DOHH2 (cell line): ENCODE results near the gene FETUB.

Source experiments
- H3F3A ChIP-seq: fragments of 200-600 bp; sonication (generic), shearing (Covaris generic); 2 replicates; pipeline ENCODE4 v1.6.0; 2016; ENCODE audit warnings: antibody characterized with exemption, mild to moderate bottlenecking; ENCODE audit not compliant: control insufficient read depth, insufficient read depth
- H3K27ac ChIP-seq: fragments of 200-600 bp; sonication (generic); 2 replicates; pipeline ENCODE4 v1.5.1; 2014; ENCODE audit warnings: low read depth, mild to moderate bottlenecking, low read length, moderate library complexity
- H3K27me3 ChIP-seq: fragments of 200-600 bp; sonication (generic); 2 replicates; pipeline ENCODE4 v1.6.1; 2014; ENCODE audit warnings: mild to moderate bottlenecking, low read length, mixed read lengths; ENCODE audit not compliant: control insufficient read depth
- H3K36me3 ChIP-seq: fragments of 200-600 bp; sonication (generic); 2 replicates; pipeline ENCODE4 v1.6.1; 2014; ENCODE audit warnings: mild to moderate bottlenecking, low read length, moderate library complexity, mixed read lengths; ENCODE audit not compliant: control insufficient read depth
- H3K4me1 ChIP-seq: fragments of 200-600 bp; sonication (generic); 2 replicates; pipeline ENCODE4 v1.6.1; 2014; ENCODE audit warnings: mild to moderate bottlenecking, low read length, mixed read lengths; ENCODE audit not compliant: control insufficient read depth
- H3K4me2 ChIP-seq: fragments of 200-600 bp; sonication (generic); 2 replicates; pipeline ENCODE4 v1.6.0; 2014; ENCODE audit warnings: mild to moderate bottlenecking, low read length, moderate library complexity
- H3K4me3 ChIP-seq: fragments of 200-600 bp; sonication (generic); 2 replicates; pipeline ENCODE4 v1.5.1; 2014; ENCODE audit warnings: mild to moderate bottlenecking, low read length, mixed read lengths
- H3K79me2 ChIP-seq: fragments of 200-600 bp; sonication (generic); 2 replicates; pipeline ENCODE4 v1.6.1; 2014; ENCODE audit warnings: mild to moderate bottlenecking, low read length, mixed read lengths; ENCODE audit not compliant: control insufficient read depth
- H3K9me2 ChIP-seq: fragments of 200-600 bp; sonication (generic); replicated peaks from 2 replicates; pipeline ENCODE4 v1.6.1; 2014; ENCODE audit warnings: mild to moderate bottlenecking, low read length, mixed read lengths; ENCODE audit not compliant: control insufficient read depth
- H3K9me3 ChIP-seq: fragments of 200-600 bp; sonication (generic); 2 replicates; pipeline ENCODE4 v1.6.1; 2014; ENCODE audit warnings: antibody characterized with exemption, low read length, mixed read lengths; ENCODE audit not compliant: control insufficient read depth, insufficient read depth
- H4K20me1 ChIP-seq: fragments of 200-600 bp; sonication (generic); 2 replicates; pipeline ENCODE4 v1.6.0; 2014; ENCODE audit warnings: low read depth, mild to moderate bottlenecking, antibody characterized with exemption, low read length, moderate library complexity; ENCODE audit not compliant: control insufficient read depth, insufficient read depth
- EZH2phosphoT487 ChIP-seq: fragments of 200-600 bp; sonication (generic); IDR thresholded peaks from 2 replicates; pipeline ENCODE4 v1.6.1; 2017; ENCODE audit warnings: borderline replicate concordance, mild to moderate bottlenecking, antibody characterized with exemption, low read length, moderate library complexity, mixed read lengths
- TF ChIP-seq, protein P1 (sequence below): fragments of 200-600 bp; sonication (generic); IDR thresholded peaks from one replicate; pipeline ENCODE4 v1.5.1; 2014; ENCODE audit warnings: antibody characterized with exemption, mild to moderate bottlenecking, low read depth, low read length; ENCODE audit not compliant: poor library complexity, severe bottlenecking

FETUB gene

GRCh38 chr3:186637686-186638085 lies 2.5 kb upstream of the FETUB start:
- Histone ChIP-seq H3K27ac (no peak overlapping the region), H3K4me1 (peaks cover 14% of the 10 kb centered on the region), H4K20me1 (no peaks in the 10 kb centered on the region), H3K27me3 (no peaks in the 10 kb centered on the region), H3K36me3 (no peaks in the 10 kb centered on the region), H3K4me2 (no peak overlapping the region), H3K9me3 (peaks cover 4% of the 10 kb centered on the region; the same call in 1 of the 2 replicates), H3F3A (no peaks in the 10 kb centered on the region), H3K4me3 (no peak overlapping the region), H3K9me2 (no peaks in the 10 kb centered on the region), H3K79me2 (no peaks in the 10 kb centered on the region)
- TF ChIP-seq, protein P1, sequence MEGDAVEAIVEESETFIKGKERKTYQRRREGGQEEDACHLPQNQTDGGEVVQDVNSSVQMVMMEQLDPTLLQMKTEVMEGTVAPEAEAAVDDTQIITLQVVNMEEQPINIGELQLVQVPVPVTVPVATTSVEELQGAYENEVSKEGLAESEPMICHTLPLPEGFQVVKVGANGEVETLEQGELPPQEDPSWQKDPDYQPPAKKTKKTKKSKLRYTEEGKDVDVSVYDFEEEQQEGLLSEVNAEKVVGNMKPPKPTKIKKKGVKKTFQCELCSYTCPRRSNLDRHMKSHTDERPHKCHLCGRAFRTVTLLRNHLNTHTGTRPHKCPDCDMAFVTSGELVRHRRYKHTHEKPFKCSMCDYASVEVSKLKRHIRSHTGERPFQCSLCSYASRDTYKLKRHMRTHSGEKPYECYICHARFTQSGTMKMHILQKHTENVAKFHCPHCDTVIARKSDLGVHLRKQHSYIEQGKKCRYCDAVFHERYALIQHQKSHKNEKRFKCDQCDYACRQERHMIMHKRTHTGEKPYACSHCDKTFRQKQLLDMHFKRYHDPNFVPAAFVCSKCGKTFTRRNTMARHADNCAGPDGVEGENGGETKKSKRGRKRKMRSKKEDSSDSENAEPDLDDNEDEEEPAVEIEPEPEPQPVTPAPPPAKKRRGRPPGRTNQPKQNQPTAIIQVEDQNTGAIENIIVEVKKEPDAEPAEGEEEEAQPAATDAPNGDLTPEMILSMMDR: no peak
- TF ChIP-seq EZH2phosphoT487: no peak

DNA sequence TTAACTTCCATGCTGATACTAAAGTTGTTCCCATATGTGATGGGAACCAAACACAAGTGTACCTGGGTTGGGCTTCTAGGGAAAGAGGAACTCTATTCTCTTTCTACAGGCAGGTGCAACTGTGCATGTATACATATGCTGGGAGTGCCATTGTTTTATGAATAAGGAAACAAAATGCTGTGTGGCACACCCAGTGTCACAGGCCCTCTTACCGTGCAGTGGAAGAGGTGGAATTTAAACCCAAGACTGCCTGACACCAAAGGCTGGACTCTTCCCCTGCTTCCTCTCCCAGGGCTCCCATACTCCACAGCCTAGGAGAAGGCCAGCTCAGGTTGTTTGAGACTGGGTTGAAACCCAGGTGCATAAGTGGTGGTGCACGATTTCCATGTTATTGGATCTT lies 1.9 kb upstream of the FETUB start:
- H3K36me3 ChIP-seq: no peaks in the 10 kb centered on the region
- H3K27me3 ChIP-seq: no peaks in the 10 kb centered on the region
- H3F3A ChIP-seq: no peaks in the 10 kb centered on the region
- H3K79me2 ChIP-seq: no peaks in the 10 kb centered on the region
- H4K20me1 ChIP-seq: no peaks in the 10 kb centered on the region
- no peak overlapping the region for H3K27ac ChIP-seq
- peaks cover 4% of the 10 kb centered on the region; the same call in 1 of the 2 replicates for H3K9me3 ChIP-seq
- H3K9me2 ChIP-seq: no peaks in the 10 kb centered on the region
- no peak overlapping the region for H3K4me2 ChIP-seq
- TF ChIP-seq, protein P1: no peak
- no peak for TF ChIP-seq EZH2phosphoT487
- no peak overlapping the region for H3K4me3 ChIP-seq
- H3K4me1 ChIP-seq: peaks cover 20% of the 10 kb centered on the region

DNA sequence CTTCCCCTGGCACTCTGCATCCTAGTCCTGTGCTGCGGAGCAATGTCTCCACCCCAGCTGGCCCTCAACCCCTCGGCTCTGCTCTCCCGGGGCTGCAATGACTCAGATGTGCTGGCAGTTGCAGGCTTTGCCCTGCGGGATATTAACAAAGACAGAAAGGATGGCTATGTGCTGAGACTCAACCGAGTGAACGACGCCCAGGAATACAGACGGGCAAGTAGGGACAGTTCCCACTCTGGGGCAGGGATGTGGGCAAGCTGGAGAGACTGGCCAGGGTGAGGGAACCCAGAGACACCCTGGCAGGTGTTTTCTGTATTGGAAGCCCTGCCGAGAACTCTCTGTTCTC lies 247 bp downstream of the FETUB start:
- Histone ChIP-seq H3K4me2 (no peak overlapping the region), H3K4me3 (no peak overlapping the region)
- TF ChIP-seq EZH2phosphoT487: no peak
- TF ChIP-seq, protein P1: no peak

More for the DNA sequence above, 247 bp downstream of the FETUB start:
- Histone ChIP-seq H3K27ac (no peak overlapping the region), H3K9me2 (no peaks in the 10 kb centered on the region), H4K20me1 (no peaks in the 10 kb centered on the region), H3K4me1 (peaks cover 25% of the 10 kb centered on the region), H3F3A (no peaks in the 10 kb centered on the region), H3K36me3 (no peaks in the 10 kb centered on the region), H3K27me3 (no peaks in the 10 kb centered on the region), H3K9me3 (peaks cover 4% of the 10 kb centered on the region; the same call in 1 of the 2 replicates), H3K79me2 (no peaks in the 10 kb centered on the region)
